HG02973 (cell line): Measurements from ENCODE around the gene CPNE6.
A peak's percentile ranks its signal among the peaks of the same experiment; 100 is the strongest.

Experiments used
- ATAC-seq: cut with Tn5 transposase; IDR thresholded peaks from one replicate; pipeline ENCODE4 v1.9.1; 2021; ENCODE audit warnings: moderate library complexity; ENCODE audit not compliant: unreplicated experiment

The CPNE6 gene

DNA sequence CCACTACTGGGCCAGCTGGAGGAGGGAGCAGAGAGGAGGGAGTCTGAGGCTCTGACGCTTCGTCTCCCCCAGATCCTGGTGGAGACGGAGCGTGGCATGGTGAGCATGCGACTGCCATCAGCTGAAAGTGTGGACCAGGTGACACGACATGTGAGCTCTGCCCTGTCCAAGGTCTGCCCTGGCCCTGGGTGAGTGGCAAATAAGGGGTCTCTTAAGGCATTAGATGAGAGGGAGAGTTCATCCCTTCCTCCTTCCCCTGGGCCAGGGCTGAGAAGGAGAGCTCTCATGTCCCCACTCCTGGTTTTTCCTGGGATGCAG is 17.1 kb upstream of the CPNE6 start:
- no peak for ATAC-seq

DNA sequence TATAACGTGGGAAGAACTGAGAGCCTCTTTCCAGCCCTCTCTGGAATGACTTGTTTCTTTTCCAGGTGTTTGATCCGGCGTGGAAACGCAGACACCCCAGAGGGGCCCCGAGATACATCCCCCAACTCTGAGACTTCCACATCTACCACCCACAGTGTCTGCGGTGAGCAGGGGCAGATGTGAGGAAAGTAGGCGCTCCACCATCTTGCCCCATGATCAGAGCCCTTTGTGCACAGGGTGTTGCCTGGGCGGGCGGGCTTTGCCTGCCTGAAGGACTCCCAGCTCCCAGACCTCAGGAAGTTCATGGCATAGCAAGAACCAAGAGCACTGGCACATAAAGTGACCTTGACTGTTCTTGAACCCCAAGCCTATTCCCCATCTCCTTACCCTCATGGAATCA is 16.7 kb upstream of the CPNE6 start:
- no peak for ATAC-seq

DNA sequence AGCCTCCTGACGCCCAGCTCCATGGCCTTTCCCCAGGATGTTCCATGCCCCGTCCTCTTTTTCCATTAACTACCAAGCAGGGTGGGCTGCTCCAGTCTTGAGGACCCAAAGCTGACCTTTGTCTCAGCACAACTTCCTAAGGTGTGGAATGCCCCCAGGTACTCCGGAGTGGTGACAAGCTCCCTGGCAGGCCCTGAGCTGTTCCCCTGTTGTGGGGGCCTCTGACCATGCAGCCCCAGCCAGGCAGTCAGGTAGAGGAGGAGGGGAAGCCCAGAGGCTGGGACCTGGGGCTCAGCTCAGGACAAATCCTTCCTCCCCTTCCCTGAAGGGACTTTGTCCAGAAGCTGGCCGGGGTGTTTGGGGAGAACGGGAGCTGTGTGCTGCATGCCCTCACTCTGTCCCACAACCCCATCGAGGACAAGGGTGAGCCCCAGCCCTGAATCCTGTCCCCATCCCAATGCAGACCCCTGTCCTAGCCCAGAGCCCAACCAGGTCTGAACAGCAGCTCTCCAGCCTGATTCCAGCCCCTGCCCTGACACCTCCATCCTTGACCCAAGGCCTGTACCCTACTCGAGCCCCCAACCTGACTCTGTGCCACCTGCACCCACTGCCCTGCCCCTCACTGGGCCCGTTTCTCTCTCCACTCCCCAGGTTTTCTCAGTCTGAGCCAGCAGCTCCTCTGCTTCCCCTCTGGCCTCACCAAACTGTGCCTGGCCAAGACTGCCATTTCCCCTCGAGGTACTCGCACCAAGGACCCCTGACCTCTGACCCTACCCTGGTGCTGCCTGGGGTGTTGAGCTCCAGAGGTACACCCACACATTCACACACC is 15.2 kb upstream of the CPNE6 start:
- ATAC-seq = no peak

DNA sequence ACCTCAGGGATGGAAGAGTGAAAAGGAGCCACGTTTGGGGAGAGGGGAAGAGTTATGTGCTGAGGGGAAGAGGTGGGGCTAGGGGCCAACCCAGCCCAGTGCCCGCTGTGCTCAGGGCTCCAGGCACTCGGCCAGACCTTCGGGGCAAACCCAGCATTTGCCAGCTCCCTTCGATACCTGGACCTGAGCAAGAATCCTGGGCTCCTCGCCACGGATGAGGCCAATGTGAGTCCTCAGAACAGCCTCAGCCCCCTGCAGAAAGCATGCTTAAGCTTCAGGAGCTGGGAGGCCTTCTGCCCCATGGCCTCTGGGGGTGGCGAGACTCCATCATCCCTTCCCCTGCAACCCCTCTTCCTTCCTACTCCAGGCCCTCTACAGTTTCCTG is 14.6 kb upstream of the CPNE6 start:
- no peak for ATAC-seq

DNA sequence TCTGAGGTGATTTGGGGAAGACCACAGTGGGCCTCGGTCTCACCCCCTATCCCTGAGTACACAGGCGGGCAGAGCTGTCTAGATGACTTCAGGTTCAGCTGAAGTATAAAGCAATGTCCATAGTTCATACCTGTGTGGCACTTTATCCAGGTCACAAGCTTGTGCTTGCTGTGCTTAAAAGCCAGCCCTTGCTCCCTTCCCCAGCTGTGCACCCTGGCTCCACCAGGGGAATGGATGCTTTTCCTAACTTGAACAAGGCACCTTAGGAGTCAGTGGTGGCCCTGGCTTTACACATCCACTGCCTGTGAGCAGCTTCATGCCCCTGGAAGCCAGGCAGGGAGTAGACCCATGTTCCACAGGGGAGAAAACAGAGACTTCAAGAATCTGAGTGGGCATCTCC is 14.1 kb upstream of the CPNE6 start:
- ATAC-seq = no peak

DNA sequence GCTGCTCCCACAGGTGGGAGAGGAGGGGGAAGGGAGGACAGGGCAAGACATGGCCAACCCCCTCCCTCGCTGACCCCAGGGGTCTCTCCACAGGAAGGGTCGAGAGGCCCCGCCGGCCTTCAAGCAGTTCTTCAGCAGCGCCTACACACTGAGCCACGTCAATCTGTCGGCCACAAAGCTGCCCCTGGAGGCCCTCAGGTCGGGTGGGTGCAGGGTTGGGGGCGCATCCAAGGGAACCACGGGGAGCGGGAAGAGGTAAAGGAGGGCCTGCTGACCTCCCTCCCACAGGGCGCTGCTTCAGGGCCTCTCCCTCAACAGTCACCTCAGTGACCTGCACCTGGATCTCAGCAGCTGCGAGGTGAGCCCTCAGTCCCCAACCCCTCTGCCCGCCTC is 13.5 kb upstream of the CPNE6 start:
- ATAC-seq = no peak

DNA sequence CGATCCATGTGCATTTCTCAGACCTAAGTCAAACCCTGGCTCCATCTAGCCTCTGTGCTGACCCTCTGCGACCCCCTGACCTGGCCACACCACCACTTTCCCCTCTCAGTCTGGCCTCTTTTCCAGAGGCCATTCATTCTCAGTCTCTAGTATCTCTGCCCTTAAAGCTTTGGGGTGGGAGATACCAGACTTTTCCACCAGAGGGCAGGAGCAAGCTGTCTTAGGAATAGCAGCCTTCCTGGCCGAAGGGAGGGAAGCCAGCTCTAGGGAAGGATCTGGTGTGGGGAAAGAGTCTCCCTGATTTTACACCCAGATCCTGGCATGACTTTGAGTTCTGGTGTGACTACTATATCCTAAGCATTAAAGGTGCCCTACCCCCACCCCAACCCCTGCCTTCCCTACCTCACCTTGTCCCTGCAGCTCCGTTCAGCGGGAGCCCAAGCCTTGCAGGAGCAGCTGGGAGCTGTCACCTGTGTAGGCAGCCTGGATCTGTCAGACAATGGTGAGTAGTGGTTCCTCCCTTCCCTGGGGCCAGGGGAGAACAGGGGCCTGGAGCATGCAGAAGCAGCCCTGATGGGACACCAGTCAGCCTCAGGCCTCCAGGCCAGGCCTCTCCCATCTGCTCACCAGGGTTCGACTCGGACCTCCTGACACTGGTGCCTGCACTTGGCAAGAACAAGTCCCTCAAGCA is 13.0 kb upstream of the CPNE6 start:
- peak; percentile 50 for ATAC-seq

DNA sequence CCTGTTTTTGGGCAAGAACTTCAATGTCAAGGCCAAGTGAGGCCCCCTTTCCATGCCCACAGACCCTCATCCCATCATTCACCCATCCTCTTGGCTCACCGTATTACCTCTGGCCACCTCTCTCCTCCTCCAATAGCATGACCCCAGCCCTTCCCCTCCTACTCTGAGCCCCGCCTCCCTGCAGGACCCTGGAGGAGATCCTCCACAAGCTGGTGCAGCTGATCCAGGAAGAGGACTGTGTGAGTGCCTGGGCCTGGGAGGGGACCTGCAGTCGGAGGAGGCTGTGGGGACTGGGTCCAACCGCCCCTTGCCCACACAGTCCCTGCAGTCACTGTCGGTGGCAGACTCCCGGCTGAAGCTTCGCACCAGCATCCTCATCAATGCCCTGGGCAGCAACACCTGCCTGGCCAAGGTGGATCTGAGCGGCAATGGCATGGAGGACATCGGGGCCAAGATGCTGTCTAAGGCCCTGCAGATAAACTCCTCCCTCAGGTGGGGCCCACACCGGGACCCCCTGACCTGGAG is 12.3 kb upstream of the CPNE6 start:
- ATAC-seq = no peak

DNA sequence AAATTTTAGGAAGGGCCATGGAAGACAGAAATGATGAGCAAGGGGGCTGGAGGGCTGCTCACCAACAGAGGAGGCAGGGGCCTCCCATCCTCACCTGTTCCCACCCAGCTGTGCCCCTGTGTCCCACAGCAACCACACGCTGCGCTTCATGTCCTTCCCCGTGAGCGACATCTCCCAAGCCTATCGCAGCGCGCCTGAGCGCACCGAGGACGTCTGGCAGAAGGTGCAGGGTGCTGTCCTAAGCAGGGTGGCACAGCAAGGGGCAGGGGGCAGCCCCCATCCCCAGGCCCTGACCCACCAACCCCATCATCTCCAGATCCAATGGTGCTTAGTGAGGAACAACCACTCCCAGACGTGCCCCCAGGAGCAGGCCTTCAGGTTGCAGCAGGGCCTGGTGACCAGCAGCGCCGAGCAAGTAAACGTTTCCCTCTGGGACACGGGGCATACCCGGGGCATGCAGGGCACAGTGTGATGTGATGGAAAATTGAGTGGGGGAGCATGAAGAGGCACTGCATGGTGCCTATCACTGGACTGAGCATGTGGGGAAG is 11.4 kb upstream of the CPNE6 start:
- ATAC-seq = no peak

DNA sequence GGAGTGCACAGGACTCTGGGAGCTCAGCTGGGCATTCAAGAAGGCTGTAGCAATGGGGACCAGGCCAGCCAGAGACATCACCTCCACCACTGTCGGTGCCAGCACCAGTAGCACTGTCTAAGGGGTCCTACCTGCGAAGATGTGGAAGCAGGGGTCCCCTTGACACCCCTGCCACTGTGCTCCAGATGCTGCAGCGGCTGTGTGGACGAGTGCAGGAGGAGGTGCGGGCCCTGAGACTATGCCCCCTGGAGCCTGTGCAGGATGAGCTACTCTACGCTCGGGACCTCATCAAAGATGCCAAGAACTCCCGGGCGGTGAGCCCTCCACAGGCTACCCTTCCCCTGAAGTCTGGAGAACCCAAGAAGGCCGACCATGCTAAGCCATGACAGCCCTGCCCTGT is 10.9 kb upstream of the CPNE6 start:
- no peak for ATAC-seq

DNA sequence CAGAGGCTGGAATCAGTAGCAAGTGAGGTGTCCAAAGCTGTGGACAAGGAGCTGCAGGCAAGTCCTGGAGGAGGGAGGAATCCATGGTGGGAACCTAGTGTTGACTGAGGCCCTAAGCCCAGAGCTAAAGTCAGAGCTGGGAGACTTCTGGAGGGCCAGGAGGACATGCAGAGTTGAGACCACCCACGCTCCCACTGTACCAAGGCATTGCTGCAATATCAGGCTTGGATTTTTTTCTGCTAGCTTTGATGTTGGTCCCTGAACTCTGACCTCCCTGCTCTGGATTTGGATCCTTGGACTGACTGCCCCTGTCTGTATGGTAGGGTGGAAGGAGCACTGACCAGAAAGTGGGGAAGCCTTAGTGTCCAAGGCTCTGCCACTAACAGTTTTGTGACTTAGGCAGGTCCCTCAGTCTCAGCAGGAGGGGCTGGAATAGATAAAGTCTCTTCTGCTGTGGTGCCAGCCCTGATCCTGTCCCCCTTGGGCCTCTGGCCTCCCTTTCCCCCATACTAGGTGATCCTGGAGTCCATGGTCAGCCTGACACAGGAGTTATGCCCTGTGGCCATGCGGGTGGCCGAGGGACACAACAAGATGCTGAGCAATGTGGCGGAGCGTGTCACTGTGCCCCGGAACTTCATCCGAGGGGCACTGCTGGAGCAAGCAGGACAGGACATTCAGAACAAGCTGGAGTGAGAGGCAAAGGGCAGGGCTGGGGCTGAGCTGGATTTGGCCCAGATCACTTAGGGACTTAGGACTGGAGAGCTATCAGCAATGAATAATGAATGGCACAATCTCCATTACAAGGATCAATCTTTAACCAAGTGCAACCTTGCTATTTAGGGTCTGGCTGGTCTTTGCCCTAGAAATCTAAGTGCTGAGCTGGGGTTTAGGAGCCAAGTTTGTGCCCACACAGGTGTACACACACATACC is 10.1 kb upstream of the CPNE6 start:
- ATAC-seq = no peak

DNA sequence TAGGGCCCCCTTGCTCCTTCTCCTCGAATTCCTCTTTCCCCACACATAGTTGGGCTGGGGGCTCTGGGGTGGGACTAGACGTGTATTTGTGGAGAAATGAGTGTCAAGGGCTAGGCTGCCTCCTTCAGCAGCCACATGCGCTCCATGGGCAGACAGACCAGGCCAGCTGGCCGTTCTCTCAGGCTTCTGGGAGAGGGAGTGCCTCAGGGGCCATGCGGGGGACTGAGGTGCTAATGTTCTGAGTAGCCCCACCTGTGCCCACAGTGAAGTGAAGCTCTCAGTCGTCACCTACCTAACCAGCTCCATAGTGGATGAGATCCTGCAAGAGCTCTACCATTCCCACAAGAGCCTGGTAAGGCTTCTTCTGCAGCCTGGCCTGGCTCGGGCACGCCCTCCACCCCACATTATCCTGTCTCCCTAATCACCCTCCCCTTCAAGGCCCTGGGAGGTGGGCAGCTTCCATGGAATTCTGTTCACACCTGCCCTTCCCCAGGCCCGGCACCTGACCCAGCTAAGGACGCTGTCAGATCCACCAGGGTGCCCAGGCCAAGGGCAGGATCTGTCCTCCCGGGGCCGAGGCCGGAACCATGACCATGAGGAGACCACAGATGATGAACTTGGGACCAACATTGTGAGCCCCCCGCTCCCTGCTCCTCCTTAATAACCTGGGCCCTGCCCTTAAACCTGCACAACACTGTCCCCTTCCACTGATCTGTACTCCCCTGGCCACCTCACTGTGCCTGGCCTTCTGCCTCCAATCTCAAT is 9.0 kb upstream of the CPNE6 start:
- no peak for ATAC-seq

DNA sequence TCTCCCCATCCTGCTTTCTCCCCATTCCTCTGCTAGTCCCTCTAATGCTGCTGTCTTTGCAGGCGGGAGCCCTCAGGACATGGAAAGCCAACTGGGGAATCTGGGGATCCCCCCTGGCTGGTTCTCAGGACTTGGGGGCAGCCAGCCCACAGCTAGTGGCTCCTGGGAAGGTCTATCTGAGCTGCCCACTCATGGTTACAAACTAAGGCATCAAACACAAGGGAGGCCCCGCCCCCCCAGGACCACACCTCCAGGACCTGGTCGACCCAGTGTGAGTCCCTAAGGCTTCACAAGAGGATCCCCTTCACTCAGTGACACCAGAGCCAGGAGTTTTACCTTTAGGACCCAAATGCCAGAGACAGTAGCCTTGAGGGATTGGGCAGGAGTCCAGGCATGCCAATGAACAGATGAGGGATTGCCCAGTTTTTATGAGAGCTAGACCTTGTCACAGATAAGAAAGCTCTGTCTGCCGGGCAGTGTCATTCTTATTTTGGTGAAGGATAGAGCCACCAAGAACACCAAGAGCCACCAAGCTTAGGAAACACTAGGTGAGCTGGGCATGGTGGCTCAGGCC is 8.0 kb upstream of the CPNE6 start:
- no peak for ATAC-seq

DNA sequence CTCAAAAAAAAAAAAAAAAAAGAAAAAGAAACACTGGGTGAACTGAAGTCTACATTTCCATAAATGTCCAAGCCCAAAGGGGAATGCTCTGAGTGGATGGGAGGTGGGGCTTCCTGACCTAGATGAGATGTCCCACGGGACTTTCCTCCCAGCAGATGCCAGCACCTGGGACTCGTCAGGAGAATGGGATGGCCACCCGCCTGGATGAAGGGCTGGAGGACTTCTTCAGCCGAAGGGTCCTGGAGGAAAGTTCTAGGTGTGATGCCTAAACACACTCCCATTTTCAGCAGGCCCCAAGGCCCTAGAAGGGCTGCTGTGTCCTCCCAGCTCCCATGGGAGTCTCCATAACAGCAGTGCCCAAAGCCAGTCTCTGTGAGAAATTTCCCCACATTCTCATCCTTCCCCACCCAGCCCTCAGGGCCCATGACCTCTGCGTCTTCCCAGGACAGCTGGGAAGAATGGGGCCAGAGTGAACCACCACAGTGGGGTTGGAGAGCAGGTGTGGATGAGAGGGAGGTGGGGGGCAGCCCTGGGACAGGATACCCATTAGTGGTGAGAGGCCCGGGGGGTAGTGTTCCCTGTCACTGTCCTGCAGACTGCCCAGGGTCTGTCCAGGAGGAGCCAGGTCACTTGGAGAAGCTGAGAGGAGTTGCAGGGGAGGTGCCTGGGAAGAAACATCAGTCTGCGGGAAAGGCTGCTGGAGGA is 7.1 kb upstream of the CPNE6 start:
- ATAC-seq = no peak

DNA sequence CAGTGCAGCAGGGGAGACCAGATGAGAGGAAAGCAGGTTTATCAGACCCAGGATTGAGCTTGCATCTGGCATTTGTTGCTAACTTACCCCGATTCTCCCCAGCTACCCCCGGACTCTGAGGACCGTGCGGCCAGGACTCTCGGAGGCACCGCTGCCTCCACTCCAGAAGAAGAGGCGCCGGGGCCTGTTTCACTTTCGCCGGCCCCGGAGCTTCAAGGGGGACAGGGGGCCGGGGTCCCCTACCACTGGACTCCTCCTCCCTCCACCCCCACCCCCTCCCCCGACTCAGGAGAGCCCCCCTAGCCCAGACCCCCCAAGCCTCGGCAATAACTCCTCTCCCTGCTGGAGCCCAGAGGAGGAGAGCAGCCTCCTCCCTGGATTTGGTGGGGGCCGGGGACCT is 6.5 kb upstream of the CPNE6 start:
- ATAC-seq = no peak

DNA sequence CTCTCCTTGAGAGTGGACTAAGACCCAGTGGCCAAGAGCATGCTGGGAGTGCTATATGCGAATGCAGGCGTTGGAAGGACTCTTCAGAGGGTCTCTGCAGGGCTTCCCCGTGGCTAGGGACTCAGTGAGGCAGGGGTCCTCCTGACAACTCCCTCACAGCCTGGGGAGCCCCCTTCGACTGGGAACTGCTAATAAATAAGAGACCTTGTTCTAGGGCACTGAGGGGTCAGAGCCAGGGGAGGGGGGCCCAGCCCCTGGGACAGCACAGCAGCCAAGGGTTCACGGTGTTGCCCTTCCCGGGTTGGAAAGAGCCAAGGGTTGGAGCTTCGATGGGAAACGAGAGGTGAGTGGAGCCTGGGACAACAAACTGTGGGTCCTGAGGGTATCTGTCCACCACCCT is 6.0 kb upstream of the CPNE6 start:
- ATAC-seq = no peak

DNA sequence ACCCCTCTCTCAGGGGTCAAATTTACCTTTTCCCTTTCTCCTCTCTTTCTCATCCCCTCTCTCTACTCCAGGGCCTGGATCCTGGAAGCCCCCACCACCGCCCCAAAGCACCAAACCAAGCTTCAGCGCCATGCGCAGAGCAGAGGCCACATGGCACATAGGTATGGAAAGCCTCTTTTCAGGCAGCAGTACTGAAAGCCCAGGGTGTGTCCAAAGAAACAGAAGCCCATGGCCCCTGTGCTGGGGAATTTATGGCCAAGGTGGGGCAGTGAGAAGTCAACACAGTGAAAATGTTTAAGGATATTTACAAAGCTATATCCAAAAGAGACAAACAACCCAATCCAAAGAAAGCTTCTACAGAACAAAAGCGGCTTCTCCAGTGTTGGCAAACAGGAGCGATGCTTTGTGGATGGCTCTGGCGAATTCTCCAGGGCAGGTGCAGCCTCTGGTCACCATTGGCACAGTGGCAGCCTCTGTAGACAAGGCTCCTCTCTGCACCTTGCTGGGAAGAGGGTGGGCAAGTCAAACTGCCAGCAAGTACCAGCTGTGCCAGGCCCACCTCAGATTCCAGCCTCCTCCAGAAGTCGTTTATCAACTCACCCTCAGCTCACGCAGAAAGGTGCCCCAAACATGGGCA is 4.7 kb upstream of the CPNE6 start:
- no peak for ATAC-seq

DNA sequence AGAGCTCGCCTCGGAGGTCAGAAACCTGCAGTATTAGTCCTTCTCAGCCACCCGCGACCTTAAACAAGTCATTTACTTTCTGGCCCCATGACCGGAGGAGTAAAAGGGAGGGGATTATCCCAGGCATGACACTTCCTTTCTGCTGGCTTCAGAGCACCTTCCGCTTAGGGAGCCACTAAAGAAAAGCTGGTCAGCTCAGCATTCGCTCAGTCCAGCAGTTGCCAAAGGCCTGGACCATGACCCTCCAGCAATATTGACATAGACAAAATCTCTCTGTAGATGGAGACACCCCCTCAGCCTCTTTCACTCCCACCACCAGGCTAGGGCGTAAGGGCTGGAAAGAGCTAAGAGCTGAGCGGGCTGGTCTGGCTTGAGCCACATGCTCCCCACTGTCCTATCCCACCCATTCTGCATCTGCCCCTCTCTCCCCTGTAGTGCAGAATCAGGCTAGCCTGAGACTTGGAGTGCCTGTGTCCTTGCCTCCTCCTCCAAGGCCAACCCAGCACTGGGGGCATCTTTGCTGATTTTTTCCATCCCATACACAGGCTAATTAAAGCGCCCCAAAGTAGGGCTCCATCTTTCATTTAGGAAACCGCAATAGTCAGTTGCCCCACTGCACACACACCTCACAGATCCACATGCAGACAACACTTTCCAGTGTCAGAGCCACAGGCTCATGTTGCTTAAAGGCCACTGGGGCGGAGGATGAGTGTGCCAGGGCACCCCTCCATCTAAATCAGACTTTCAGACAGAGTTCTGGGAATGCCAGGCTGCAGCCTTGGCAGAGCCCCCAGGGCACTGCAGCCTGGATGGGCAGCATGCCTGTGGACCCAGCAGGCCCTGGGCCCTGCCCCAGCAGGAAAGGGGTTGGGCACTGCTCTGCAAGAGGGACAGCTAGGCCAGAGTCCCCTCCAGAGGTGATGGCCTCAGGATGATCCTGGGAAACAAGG is 4.0 kb upstream of the CPNE6 start:
- no peak for ATAC-seq
